Cortex of kidney (tissue), 1 donor: ENCODE results near the gene GOLGA6A.

Source experiments
- DNase-seq: peaks from one replicate; lab custom pipeline; 2025; lab: John Stamatoyannopoulos, UW

GOLGA6A gene

DNA sequence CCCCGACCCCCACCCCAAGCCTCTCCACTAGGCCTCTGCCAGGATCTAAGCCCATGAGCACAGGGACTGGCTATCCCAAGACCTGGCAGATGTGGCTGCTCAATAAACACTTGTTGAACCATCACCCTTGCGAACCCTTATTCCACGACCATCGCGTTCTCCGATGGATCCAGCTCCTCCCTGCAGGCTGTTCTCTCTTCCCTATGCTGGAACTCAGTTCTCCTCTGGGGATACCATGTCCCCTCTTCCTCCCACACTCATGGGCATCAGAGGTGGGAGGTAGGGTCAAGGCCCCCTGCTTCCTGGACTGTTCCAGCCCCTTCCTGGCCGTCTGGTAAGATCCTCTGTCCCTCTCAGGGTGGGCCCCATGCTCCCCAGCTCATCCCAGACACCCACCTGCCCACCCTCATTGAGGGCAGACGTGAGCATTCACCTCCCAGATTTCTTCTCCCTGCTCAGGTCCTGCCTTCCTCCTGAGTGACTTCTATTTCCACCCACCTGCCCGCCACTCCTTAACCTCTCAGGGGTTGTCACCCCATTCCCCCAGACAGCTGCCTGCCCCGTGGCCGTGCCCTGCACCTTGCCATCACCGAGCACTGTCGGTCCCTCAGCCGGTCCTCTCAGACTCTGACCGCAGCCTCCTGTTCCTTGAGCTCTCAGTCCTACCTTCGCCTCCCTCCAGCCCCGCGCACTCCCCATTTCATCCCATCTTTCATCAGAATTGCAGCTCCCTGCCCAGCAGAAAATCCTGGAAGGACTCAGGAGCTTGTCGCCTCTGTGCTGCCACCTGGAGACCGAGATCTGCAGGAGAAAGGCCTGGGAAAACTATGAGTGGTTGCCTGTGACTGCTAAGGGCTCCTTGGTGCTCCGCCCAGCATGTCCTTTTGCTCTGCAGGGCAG, 45.8 kb downstream of the GOLGA6A start:
- DNase-seq: no peak

DNA sequence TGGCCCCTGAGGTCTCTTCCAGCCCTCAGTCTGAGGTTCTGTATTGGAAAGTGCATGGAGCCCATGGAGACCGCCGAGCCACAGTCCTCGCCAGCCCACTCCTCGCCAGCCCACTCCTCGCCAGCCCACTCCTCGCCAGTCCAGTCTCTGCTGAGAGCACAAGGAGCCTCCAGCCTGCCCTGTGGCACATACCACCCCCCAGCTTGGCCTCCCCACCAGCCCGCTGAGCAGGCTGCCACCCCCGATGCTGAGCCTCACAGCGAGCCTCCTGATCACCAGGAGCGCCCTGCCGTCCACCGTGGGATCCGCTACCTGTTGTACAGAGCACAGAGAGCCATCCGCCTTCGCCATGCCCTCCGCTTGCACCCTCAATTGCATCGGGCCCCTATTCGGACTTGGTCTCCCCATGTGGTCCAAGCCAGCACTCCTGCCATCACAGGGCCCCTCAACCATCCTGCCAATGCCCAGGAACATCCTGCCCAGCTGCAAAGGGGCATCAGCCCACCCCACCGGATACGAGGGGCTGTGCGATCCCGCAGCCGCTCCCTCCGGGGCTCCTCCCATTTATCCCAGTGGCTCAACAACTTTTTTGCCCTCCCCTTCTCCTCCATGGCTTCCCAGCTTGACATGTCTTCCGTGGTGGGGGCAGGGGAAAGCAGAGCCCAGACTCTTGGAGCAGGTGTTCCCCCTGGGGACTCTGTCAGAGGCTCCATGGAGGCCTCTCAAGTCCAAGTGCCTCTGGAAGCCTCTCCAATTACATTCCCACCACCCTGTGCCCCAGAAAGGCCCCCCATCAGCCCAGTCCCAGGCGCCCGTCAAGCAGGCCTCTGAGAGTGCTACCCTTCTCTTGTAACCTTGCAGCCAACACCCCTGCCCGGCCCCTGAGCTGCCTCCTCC, 47.0 kb downstream of the GOLGA6A start:
- DNase-seq: no peak

DNA sequence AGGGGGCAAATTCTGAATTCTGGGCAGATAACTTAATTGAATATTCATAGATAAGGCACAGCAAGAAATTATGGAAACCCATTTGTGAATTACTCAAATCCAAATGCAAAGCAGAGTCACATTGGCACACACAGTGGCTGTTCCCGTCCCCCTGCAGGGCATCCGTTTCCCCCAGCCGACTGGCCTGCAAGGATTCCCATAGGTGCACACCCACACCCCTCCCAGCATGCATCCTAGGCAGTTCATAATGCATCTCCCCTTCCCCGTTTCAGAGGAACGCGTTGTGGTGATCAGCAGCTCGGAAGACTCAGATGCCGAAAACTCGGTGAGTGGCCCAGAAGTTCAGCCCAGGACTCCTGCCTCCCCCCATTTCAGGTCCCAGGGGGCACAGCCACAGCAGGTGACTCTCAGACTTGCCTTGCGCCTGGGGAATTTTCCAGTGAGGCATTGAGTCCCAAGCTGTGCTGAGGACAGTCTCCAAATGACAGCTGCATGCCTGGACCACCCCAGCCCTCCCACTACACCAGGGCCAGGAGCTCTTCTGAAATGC, 48.1 kb downstream of the GOLGA6A start:
- no peak for DNase-seq

DNA sequence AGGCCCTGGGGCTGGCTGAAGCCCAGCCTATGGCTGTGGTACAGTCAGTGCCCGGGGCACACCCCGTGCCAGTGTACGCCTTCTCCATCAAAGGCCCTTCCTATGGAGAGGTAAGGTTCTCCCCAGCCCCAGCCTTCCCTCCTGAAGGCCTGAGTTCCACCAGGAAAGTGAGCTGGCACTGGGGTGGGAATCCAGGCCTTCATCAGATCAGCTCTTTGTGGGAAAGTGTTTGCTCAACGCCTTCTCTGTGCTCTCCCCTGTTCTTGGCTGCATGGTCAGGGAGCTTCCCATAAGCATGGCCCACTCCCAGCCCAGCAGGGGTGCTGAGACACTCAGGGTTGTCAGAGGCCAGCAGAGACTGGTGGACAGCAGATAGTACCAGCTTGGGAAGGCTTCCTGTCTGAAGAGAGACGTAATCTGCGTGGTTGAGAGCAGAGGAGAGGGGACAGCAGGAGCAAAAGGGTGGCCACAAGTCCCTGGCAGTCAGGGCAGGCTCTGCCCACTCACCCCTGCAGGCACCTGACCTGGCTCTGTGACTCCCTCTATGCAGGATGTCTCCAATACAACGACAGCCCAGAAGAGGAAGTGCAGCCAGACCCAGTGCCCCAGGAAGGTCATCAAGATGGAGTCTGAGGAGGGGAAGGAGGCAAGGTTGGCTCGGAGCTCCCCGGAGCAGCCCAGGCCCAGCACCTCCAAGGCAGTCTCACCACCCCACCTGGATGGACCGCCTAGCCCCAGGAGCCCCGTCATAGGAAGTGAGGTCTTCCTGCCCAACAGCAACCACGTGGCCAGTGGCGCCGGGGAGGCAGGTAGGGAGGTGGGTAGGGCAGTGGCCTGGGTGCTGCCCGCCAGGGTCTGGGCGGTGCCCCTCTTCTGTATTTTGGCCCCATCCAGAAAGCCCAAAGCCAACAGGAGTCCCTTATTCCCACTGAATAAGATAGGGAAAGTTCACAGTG, 49.5 kb downstream of the GOLGA6A start:
- DNase-seq: no peak

DNA sequence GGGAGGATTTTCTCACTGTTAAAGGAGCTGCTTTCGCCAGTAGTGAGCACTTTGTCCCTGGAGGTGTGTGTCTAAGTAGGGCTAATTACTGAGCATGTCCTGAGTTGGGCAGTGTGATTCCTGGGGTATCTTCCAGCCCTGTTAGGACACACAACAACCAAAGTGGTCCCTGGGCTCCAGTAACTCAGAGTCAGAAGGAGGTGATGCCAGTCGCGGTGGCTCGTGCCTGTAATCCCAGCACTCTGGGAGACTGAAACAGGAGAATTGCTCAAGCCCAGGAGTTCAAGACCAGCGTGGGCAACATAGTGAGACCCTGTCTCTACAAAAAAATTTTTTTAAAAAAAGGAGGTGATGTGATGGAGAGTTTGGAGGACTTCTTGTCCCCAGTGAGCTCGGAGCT, 50.3 kb downstream of the GOLGA6A start:
- no peak for DNase-seq

DNA sequence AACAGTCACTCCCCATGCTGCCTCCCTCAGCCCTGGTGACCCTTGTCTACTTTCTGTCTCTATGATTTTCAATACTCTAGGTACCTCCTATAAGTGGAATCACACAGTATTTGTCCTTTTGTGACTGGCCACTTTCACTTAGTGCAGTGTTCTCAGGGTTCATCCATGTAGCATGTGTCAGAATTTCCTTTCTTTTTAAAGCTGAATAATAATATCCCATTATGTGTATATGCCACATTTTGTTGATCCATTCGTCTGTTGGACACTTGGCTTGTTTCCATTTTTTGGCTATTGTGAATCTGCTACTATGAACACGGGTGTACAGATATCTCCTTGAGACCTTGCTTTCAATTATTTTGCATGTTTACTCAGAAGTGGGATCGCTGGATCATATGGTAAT, 53.7 kb downstream of the GOLGA6A start:
- no peak for DNase-seq

DNA sequence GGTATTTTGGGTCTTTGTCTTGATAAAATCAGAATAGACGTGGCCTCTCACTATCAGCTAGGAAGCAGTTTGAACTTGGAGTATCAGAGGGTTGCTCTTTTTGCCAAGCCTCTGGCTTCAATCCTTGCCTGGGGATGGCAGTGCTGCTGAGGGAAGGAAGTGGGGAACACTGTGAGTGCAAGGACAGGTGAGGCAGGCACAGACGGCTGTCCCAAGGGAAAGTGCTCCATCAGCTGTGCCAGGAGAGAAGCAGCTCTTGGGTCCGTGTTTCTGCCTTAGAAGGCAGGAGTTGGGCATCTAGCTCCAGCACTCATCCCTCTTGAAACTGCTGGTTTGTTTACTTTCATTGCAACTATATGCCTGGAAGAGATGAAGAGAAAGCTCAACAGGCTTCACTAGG, 54.7 kb downstream of the GOLGA6A start:
- DNase-seq: no peak

DNA sequence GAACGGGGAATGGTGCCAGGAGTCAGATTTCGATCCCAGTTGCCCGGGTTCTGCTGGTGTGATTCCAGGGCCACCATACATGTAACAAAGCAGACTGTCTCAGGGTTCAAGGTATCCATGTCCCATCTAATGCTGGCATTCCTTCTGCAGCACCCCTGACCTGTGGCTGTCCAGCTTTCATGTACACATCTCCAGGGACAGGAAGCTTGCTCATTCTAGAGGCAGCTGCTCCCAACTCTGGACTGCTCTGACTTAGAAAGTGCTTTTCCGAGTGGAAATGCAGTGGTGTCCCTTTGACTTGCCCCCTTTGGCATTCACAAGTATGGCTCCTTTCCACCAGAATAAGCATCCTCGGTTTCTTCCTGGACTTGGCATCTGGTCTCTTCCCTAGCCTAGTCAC, 56.9 kb downstream of the GOLGA6A start:
- DNase-seq: no peak

DNA sequence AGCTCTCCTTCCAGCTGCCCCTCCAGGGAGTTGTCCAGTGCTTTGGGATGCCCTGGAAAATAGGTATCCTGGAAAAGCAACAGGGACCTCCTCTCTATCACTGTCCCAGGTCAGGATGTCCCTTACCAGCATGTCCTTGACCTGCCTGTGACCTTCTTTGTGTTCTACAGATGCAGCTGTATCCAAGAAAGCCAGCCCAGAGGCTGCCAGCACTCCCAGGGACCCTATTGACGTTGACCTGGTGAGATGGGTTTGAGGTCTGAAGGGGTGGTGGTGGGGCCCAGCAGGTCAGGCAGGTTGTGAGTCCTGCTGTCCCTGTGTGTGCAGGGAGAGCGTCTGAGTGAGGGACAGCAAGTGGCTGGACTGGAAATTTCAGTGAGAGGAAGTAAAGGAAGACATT, 57.7 kb downstream of the GOLGA6A start:
- DNase-seq: no peak

DNA sequence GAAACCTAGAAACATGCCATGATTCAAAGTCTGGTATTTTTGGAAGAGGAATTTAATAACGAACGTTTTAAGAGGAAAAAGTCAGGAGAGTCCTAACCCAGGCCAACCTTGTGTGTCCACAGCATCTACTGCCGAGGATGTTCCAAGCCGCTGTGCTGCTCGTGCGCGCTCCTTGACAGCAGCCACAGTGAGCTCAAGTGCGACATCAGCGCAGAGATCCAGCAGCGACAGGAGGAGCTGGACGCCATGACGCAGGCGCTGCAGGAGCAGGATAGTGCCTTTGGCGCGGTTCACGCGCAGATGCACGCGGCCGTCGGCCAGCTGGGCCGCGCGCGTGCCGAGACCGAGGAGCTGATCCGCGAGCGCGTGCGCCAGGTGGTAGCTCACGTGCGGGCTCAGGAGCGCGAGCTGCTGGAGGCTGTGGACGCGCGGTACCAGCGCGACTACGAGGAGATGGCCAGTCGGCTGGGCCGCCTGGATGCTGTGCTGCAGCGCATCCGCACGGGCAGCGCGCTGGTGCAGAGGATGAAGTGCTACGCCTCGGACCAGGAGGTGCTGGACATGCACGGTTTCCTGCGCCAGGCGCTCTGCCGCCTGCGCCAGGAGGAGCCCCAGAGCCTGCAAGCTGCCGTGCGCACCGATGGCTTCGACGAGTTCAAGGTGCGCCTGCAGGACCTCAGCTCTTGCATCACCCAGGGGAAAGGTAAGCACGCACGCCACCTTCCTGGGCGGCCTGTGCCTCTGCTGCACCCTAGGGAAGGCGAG, 59.5 kb downstream of the GOLGA6A start:
- no peak for DNase-seq
